HG03342 (cell line): ENCODE measurements around the gene DPP7.
"Not testable (repeated sequence)": the region's sequence is repeated elsewhere in the genome, so short reads cannot be mapped to it uniquely, and the experiment has no call there.

Experiments
- ATAC-seq: cut with Tn5 transposase; IDR thresholded peaks from one replicate; pipeline ENCODE4 v1.9.1; 2021; ENCODE audit warnings: mild to moderate bottlenecking, moderate library complexity; ENCODE audit not compliant: unreplicated experiment

Gene DPP7

DNA sequence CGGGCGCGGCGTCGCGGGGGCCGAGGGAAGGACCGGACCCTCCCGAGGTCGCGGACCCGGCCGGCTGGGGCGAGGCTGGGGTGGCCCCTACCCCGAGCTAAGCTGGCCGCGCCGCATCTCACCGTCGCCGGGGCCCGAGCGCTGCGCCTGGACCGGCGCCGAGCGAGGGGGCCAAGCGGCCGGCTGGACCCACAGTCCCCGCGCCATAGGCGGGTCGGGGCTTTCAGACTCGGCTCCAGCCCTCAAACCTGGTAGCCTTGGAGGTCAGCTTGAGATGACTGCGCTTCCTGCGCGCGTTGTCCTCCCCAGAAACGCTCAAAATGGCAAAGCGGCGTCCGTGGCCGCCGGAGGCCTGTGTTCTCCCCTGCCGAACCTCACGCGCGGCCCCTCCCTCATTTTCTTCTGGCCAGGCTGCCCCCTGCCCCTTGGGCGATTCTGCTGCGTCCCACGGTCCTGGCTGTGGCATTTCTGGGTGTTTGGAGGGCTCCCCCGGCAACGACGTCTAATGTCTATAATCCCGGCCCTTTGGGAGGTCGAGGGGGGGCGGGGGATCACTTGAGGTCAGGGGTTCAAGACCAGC lies 15.7 kb upstream of the DPP7 start:
- peak; percentile 12 for ATAC-seq

DNA sequence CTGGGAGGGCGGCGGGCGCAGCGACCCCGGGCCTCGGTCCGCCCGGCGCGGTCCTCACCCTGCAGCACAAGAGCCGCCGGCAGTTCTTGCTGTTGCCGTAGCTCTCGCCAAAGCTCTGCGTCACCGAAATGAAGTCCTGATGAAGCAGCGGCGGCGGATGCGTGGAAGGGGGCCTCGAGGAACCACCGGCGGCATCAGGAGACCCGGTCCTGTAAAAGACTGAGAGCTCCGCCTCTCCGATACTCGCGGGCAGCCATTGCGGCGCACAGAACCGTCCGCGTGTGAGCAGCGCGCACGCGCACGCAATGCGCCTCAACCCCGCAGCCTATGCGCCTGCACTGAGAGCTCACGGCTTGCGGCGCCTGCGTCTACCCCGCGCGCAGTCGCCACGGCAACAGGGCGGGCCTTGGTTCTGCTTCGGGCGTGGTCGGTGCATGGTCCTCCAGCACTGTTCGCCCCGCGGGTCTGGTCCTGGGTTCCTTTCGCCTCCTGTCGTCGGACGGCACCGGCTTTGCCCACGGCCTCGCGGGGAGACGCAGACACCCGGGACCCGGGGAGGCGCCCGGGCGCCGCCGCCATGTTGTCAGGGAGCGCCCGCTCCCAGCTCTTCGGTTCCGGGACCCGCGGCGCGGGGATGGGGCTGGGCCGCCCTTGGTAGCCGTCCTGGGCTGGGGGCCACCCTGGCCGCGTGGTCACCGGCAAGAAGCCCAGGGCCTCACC lies 15.1 kb upstream of the DPP7 start:
- ATAC-seq = peak; percentile 70

DNA sequence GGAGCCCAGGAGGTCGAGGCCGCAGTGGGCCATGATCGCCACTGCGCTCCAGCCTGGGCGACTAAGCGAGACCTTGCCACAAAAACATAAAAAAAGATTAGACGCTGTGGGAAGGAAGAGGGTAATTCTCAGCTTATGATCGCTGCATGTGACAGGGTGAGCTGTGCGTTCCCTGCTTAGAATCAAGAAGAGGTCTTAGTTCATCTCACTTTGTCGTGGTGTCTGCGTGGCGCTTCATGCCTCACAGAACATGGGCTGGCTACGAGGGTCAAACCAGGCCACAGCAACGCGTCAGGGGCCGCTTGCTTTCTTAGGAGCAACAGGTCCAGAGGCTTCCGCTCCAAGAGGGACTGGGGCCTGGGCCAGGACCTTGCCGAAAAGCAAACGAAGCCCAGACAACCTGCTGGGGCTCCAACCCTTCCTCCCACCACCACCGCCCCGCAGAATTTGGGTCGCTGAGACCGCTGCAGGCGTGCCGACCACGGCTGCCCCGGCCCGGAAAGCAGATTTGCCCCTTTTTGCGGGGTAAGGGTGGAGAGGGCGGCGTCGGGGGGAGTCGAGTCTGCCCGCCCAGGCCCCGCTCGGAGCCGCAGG lies 14.4 kb upstream of the DPP7 start:
- ATAC-seq = peak; percentile 14

DNA sequence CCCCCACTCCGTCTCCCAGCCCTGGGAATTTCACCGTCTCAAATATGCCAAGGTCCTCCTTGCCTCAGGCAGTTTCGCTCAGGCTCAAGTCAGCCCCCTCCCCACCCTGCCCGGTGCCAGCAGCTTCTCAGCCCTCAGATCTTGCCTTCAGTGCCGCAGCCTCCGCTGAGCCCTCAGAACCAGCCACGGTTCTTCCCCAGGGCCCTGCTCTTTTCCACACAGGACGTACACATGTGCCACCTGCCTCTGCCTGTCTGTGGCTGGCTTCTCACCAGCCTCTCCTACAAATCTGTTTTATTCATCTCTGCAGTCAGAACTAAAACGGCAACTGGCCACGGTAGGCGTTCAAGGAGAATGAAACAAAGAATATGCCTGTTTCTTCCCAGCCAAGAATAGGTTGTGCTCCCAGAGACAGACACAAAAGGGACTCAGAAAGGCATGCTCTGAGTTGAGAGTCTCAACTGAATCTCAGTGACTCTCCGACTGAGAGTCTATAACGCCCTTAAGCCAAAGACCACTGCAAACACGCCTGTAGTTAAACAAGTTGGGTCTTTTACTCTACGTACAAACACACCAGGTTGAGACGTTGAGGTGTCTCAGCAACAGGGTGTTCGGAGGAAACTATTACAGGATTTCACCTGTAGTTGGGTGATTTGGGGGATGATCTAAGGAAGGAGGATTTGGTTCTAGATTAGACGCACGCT lies 13.8 kb upstream of the DPP7 start:
- ATAC-seq = peak; percentile 5

DNA sequence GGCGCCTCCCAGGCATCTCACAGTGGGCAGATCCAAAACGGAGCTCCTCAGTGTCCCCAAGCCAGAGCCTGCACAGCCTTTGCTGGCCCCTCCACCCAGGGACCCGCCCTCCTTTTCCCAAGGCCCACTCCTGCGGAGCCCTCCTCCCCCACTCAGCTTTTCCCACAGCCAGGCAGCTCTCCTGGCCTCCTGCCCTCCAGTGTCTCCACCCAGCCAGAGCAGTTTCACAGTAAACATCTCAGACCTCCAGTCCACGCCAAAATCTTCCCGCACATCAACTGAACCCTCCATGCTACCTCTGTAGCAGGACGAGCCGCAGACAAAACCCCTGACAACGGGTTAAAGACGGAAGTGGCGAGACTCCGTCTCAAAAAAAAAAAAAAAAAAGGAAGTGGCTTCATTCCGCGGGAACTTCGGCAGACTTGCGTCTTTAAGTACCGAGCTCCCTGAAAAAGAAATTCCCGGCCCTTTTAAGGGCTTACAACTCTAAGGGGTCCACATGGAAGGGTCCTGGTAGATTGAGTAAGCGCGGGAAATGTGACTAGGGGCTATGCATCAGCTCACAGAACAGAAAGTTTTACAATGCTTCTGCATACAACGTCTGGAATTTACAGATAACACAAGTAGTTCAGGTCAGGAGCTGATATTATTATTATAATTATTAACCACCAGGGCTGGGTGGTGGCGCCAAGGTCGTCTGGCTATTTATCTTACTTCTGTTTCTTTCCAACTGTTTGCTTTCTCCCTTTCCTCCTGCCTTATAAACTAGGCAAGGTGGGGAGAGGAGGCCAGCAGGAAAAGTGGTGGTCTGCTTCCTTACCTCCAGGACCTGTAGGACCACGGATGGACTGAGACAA lies 13.0 kb upstream of the DPP7 start:
- no peak for ATAC-seq

DNA sequence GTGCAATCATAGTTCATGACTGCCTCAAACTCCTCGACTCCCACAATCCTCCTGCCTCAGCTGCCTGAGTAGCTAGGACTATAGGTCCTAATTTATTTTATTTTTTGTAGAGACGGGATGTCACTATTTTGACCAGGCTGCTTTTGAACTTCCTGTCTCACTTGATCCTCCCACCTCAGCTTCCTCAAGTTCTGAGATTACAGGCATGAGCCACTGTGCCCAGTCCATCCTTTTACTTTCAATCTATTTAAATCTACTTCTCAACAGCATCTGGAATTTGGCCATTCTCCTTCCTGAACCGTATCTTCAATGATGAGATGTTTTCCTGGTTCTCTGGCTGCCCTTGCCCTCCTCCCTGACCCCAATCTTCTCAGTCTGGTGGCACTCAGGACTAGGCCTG lies 12.3 kb upstream of the DPP7 start:
- ATAC-seq = no peak

DNA sequence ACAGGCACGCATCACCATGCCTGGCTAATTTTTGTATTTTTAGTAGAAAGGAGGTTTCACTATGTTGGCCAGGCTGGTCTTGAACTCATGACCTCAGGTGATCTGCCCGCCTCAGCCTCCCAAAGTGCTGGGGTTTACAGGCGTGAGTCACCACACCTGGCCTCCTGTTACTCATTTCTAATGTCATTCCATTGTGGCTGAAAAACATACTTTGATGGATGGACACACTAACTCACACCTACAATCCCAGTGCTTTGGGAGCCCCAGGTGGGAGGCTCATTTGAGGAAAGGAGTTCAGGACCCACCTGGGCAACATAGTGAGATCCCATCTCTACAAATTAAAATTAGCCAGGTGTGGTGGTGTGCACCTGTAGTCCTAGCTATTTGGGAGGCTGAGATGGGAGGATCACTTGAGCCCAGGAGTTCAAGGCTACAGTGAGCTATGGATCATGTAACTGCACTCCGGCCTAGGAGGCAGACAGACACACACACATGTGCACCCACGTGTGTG lies 9.5 kb upstream of the DPP7 start:
- not testable (repeated sequence) for ATAC-seq

DNA sequence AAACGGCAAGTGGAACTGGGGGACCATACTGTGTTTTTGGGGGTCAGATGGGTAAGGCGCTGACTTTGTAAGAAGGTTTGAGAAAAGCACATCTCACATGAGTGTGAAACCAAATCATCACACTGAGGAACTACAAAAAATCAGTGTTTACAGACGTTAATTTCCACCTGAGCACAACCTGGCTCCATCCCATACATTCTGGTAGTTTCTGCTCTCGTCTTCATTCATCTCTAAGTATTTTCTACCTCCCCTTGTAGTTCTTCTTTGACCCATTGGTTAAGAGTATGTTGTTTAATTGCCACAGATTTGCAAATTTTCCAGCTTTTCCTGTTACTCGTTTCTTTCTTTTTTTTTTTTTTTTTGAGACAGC lies 8.9 kb upstream of the DPP7 start:
- ATAC-seq = peak; percentile 38

DNA sequence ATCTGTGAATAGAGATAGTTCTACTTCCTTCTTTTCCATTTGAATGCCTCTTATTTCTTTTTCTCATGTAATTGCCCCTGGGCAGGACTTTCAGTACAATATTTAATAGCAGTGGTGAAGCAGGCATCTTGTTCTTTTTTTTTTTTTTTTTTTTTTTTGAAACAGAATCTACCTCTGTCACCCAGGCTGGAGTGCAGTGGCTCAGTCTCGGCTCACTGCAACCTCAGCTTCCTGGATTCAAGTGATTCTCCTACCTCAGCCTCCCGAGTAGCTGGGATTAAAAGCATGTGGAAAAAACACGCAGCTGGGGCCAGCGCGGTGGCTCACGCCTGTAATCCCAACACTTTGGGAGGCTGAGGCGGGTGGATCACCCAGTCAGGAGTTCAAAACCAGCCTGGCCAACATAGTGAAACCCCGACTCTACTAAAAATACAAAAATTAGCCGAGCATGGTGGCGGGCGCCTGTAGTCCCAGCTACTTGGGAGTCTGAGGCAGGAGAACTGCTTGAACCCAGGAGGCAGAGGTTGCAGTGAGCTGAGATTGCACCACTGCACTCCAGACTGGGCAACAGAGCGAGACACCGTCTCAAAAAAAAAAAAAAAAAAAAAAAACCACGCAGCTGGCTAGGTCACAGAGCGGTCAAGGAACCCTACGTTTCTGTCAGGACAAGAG lies 8.4 kb upstream of the DPP7 start:
- ATAC-seq = not testable (repeated sequence)

DNA sequence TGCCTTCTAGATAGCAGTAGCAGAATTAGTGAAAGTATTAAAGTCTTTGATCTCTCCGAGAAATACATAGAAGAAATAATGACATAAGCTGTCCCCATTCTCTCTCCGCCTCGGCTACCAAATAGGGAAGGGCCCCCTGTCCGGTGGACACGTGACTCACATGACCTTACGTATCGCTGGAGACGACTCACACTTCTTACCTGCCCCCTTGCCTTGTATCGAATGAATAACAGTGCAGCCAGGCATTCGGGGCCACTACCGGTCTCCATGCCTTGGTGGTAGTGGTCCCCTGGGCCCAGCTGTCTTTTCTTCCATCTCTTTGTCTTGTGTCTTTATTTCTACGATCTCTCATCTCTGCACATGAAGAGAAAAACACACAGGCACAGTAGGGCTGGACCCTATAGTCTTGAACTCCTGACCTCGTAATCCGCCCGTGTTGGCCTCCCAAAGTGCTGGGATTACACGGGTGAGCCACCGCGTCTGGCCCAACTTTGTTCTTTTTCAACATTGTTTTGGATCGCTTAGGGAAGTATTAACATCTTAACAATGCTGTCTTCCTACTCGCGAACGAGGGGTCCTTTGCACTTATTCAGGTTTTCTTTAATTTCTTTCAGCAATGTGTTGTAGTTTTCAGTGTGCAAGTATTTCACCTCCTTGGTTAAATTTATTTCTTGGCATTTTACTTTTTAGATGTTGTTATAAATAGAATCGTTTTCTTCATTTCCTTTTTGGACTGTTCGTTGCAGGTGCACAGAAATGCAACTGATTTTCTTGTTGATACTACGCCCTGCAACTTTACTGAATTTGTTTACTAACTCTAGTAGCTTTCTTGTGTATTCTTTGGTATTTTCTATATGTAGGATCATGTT lies 7.6 kb upstream of the DPP7 start:
- not testable (repeated sequence) for ATAC-seq

DNA sequence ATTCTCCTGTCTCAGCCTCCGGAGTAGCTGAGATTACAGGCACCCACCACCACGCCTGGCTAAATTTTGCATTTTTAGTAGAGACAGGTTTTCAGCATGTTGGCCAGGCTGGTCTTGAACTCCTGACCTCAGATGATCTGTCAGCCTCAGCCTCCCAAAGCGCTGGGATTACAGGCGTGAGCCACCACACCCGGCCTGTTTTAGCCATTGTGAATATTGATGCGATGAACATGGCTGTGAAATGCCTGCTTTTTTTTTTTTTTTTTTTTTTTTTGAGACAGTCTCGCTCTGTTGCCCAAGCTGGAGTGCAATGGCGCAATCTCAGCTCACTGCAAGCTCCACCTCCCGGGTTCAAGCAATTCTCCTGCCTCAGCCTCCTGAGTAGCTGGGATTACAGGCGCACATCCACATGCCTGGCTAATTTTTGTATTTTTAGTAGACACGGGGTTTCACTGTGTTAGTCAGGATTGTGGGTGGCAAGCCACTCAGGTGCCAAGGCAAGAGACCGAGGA lies 3.6 kb upstream of the DPP7 start:
- not testable (repeated sequence) for ATAC-seq

DNA sequence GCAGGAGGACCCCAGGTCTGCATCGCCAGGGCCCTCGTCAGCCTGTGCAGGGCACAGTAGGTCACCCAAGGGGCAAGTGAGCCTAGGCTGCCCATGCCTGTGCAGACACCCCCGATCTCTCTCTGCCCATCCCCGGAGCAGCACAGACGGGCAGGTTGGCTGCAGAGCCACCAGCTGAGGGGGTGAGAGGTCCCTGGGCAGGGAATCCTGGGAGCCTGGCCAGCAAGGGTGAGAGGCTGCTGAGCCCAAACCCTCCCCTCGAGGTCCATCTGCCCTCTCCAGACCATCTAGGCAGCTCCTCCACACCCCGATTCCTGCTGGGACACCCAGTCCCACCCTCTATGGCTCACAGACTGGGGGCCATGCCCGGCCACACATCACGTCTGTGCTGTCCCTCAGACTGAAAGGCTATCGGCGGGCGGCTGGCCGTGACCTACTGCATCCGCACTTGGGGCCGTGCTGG lies 2.8 kb upstream of the DPP7 start:
- no peak for ATAC-seq

DNA sequence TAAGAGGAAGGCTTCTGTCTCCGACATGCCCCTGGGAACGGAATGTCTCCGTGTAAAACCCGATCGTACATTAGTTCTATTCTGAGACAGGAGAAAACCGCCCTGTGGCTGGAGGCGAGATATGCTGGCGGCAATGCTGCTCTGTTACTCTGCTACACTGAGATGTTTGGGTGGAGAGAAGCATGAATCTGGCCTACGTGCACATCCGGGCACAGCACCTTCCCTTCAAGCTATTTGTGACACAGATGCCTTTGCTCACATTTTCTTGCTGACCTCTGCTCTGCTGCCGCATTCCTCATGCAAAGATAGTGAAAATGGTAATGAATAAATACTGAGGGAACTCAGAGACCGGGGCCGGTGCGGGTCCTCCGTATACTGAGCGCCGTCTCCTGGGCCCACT lies 2.2 kb upstream of the DPP7 start:
- ATAC-seq = no peak

DNA sequence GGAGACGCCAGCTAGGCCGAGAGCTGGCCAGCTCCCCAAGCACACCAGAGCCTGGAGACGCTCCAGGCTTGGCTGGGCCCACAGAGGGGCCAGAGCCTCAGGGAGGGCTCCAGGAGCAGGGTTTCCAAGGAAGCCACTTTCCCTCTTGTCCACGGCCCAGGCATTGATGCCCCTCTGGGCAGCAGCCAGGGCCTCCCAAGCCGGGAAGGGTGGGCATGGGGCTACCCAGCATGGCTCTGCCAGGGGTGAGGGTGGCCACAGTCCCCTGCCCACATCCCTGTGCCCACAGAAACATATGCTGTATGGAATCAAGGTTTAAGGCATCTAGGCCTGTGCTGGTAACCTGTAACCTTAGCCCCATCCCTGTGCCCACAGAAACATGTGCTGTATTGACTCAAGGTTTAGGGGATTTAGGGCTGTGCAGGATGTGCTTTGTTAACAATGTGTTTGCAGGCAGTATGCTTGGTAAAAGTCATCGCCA lies 1.5 kb upstream of the DPP7 start:
- no peak for ATAC-seq

DNA sequence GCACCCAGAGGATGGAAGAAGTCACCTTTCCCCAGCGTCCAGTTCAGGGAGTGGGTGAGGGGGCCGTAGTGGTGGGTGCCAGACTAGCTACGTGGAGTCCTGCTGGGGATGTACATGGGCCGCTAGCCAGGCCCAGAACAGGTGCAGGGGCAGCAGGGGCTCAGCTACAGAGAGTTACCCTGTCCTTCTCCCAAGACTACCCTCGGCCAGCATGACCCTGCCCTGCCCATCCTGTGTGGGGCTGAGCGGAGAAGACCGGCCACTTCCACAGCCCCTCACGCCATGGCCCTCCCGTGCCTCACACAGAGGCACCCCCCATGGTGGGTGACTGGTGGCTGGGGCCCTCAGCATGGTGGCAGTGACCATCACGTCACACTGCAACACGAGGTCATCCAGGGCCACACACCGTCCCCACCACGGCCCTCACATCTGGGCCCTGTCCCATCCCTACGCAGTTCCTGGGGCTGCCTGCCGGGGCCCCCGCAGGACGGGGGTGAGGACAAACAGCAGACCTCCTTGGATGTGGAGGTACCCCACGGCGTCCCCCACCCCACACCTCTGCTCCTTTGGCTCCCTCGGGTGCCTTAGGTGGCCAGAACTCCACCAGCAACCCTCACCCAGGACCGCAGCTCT lies 977 bp upstream of the DPP7 start:
- no peak for ATAC-seq

DNA sequence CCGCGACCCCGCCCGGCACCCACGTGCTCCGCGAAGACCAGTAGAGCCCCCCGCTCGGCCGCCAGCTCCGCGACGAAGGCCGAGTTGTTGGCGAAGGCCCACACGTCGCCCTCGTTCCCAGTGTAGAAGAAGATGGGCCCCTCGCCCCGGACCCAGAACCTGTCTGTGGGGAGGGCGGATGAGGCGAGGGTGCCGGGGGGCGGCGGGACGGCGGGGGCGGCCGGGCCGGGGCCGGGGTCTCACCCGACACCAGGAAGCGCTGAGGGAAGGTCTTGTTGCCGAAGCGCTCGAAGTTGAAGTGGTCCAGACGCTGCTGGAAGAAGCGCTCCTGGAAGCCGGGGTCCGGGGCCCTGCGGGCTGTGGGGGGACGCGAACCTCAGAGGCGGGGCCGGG lies 317 bp downstream of the DPP7 start:
- ATAC-seq = no peak

DNA sequence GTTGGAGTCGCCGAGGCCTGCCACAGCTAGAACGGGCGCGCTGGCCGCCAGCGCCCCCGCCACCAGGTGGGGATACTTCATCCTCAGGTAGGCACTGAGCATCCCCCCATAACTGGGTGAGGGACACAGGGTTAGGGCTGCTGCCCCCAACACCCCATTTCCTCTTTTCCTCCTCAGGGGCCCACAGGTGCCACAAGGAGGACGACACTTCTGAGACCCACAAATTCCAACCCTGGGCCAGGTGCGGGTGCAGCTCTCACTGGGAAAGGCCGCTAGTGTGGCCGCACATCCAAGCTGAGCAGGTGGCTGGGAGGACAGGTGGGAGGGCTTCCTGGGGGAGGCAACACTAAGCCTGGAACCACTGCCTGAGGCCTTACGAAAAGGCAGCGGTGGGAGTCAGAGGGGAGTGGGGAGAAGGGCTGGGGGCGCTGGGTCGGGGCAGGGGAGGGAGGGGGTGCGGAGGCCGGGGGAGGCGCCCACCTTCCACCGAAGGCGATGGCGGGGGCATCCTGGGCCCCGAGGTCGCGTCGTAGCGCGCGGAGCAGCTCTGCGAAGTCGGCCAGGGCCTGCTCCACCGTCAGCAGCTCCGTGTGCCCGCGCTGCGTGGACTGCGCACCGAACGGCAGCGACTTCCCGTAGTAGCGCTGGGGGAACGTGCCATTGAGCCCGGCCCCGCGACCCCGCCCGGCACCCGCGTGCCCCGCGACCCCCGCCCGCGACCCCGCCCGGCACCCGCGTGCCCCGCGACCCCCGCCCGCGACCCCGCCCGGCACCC lies 961 bp downstream of the DPP7 start:
- no peak for ATAC-seq
